Muscle layer of colon (tissue), 2 donors: Measurements from ENCODE around the gene SLC22A23.

Source experiments
- H3K27ac ChIP-seq: one replicate; pipeline ENCODE4 v1.7.0; 2013; ENCODE audit warnings: low read depth, mild to moderate bottlenecking, low read length, moderate library complexity
- H3K27me3 ChIP-seq, 2 donors: one replicate each; pipeline ENCODE4 v1.7.0; 2013; ENCODE audit warnings: low read length in 2 of 2, mild to moderate bottlenecking in 2 of 2; ENCODE audit not compliant: insufficient read depth in 2 of 2, control insufficient read depth in 1 of 2
- H3K36me3 ChIP-seq: one replicate; pipeline ENCODE4 v1.7.0; 2013; ENCODE audit warnings: mild to moderate bottlenecking, low read length; ENCODE audit not compliant: insufficient read depth
- H3K4me1 ChIP-seq: one replicate; pipeline ENCODE4 v1.7.0; 2013; ENCODE audit warnings: mild to moderate bottlenecking, low read length; ENCODE audit not compliant: insufficient read depth
- H3K4me3 ChIP-seq, 2 donors: one replicate each; pipeline ENCODE4 v1.7.0; 2013; ENCODE audit warnings: low read length in 2 of 2, low read depth in 1 of 2, mild to moderate bottlenecking in 1 of 2, moderate library complexity in 1 of 2
- H3K9ac ChIP-seq: one replicate; pipeline ENCODE4 v1.7.0; 2013; ENCODE audit warnings: low read length
- H3K9me3 ChIP-seq: one replicate; pipeline ENCODE4 v1.7.0; 2013; ENCODE audit warnings: mild to moderate bottlenecking, low read length
- donor health status: abdominal sarcoma.
- donor health status: Adenocarcinoma of cecum.

The SLC22A23 gene

DNA sequence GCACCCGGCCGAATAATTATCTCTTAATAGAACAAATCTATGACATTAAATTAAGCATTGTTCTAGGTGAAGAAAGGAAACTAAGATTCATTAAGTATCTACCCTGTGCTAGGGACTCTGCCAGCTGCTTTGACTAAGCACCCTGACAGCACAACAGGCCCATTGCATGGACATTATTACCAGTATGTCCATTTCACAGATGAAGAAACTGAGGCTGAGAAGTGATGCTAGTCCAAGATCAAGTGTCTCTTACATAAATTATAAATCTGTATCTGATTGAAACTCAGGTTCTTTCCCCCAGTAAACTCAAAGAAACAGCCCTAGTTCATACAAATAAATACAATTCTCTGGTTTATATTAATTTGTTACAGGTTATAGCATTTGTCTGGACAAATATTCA lies 31.3 kb downstream of the SLC22A23 start:
- no peaks in the 10 kb centered on the region for H3K9me3 ChIP-seq
- H3K4me1 ChIP-seq, result peaks cover 21% of the 10 kb centered on the region
- H3K4me3 ChIP-seq, result no peak overlapping the region
- H3K9ac ChIP-seq, result no peak overlapping the region
- H3K27ac ChIP-seq, result no peak overlapping the region
- H3K36me3 ChIP-seq, result no peaks in the 10 kb centered on the region
- no peaks in the 10 kb centered on the region for H3K27me3 ChIP-seq

DNA sequence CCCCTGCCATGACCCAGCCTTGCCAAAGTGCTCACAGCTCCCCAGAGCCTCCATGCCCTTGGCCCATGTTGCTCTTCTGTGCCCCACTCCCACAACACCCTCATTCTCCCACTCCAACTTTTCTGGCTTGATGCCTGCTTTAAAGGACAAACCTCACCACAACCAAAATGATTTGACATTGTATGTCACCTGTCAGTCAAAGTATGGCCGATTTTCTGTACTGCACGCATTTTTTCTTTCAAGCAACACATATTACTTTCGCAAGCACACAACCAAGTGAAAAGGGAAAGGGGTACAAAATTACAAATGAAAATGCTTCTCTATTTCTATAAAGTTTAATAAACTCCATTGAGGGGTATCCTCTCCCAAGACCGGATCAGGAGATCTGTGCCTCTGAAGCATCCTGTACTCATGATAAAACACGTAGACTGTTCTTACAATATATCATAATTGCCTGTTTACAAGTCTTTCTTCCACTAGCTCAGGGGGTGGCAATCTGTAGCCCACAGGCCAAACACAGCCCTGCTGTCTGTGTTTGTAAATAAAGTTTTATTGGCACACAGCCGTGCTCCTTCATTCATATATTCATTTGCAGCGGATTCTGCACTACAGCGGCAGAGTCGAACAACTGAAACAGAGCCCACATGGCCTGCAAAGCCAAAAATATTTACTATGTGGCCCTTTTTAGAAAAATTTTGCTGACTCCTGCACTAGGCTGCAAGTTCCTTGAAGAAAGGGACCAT lies 32.5 kb downstream of the SLC22A23 start:
- Histone ChIP-seq H3K4me3 (no peak overlapping the region), H3K9me3 (no peaks in the 10 kb centered on the region), H3K4me1 (peaks cover 21% of the 10 kb centered on the region), H3K36me3 (no peaks in the 10 kb centered on the region), H3K9ac (no peak overlapping the region), H3K27ac (no peak overlapping the region), H3K27me3 (no peaks in the 10 kb centered on the region)

DNA sequence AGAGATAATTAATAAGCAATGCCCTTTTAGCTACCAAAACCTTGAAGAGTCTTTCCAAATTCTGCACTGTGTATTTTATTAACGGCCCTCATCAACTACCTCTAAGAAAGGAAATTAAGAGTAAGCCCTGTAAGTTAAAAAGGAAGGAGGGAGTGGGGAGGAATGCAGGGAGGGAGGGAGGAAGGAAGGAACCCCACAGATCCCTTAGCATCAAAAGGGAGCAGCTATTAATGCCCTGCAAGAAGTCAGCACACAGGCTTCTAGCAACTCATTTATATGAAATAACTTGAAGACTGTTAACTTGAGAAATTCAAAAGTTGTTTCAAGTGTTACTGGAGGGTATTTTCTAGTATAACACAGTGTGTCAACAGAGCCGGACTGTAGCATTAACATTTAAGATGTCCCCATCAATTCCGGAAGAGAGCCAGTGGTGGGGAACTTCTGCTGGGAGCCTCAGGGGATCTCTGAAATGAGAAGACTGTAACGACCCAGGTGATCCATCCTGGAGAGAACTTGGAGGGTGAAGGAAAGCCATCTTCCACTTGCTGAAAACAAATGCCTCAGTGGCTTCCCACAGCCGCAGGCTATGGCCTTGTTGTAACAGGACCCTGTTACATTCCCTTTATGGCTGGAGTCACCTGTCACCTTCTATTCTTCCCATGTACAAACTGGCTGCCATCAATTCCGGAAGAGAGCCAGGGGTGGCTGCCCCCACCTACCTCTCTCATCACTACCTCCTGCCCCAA lies 33.2 kb downstream of the SLC22A23 start:
- no peak overlapping the region for H3K9ac ChIP-seq
- no peak overlapping the region for H3K4me3 ChIP-seq
- H3K9me3 ChIP-seq, result no peaks in the 10 kb centered on the region
- H3K27ac ChIP-seq, result no peak overlapping the region
- peaks cover 21% of the 10 kb centered on the region for H3K4me1 ChIP-seq
- no peaks in the 10 kb centered on the region for H3K27me3 ChIP-seq
- no peaks in the 10 kb centered on the region for H3K36me3 ChIP-seq

DNA sequence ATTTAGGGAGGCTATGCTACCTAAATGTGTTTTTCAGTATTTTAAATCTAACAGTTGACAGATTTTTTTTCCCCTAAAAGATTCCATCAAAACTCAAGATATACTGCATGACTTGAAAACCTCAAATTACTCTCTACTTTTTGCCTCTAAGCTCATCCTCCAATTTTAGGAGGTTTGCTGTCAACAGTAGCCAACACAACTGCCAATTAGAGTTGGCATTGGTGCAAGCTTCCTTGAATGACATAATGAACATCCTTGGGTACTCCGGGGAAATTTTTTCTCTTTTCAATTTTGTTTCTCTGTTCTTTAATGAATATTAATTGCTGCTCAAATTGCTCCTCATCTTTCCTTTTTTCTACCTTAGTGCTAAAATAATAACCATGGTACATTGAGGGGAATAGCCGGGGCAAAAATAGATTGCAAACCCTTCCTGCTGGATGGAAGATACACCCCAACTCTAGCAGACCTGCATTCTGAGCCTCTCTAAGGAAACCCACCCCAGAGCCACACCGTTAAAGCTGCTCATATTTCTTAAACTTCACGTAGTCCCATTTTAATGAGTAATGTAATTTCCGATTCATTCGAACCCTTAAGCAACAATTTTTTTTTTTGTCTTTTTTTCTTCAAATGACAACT lies 34.3 kb downstream of the SLC22A23 start:
- Histone ChIP-seq H3K4me1 (peaks cover 15% of the 10 kb centered on the region), H3K27me3 (no peaks in the 10 kb centered on the region), H3K4me3 (no peak overlapping the region), H3K27ac (no peak overlapping the region), H3K36me3 (no peaks in the 10 kb centered on the region), H3K9ac (no peak overlapping the region), H3K9me3 (no peaks in the 10 kb centered on the region)

DNA sequence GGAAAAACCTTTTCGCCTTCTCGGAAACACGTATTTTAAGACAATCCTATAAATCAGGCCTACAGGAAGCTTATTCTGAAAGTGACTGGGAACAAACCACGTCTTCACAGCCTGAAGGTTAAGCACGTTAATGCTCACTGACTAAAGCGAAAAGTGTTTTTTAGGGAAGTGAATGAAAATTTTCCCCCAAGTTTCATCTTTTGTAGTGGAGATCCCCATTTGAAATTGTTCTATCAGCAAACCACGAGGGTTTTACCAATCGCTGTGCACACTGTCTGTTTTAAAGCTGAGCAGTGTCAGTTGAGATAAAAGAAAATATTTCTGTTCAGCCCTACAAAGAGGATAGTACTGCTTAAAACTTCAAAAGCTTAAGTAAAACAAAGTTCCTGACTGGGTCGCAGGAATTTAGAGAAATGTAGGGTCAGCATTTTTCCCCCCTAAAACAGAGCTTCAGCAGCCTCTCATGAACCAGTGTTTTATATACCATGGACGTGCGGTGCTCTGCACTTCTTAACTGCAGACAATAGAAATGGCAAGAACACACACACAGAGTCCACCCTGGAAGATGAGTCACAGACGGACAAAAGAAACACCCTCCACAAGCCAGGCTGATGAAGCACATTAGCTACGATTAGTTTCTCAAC lies 34.9 kb downstream of the SLC22A23 start:
- no peaks in the 10 kb centered on the region for H3K9me3 ChIP-seq
- peaks cover 11% of the 10 kb centered on the region for H3K4me1 ChIP-seq
- H3K9ac ChIP-seq, result no peak overlapping the region
- no peaks in the 10 kb centered on the region for H3K27me3 ChIP-seq
- H3K27ac ChIP-seq, result no peak overlapping the region
- no peaks in the 10 kb centered on the region for H3K36me3 ChIP-seq
- no peak overlapping the region for H3K4me3 ChIP-seq

DNA sequence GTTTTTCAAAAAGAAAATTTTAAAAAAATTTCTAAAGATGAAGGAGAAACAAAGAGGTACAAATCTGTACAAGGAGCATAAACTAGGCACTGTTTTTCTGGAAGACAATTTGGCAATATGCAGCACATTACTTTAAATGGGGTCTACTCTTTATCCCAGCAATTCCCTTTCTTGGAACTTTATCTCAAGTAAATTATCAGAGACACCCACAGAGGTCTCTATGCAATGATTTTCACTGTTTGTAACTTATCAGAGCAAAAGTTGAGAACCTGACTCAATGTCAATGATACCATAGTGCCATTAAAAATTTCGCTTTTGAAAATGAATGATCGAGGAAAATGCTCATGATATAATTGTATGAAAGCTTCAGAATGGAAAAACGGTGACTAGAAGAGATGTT lies 35.7 kb downstream of the SLC22A23 start:
- H3K9ac ChIP-seq, result no peak overlapping the region
- no peak overlapping the region for H3K4me3 ChIP-seq
- no peaks in the 10 kb centered on the region for H3K27me3 ChIP-seq
- H3K4me1 ChIP-seq, result peaks cover 11% of the 10 kb centered on the region
- H3K27ac ChIP-seq, result no peak overlapping the region
- H3K9me3 ChIP-seq, result no peaks in the 10 kb centered on the region
- no peaks in the 10 kb centered on the region for H3K36me3 ChIP-seq

DNA sequence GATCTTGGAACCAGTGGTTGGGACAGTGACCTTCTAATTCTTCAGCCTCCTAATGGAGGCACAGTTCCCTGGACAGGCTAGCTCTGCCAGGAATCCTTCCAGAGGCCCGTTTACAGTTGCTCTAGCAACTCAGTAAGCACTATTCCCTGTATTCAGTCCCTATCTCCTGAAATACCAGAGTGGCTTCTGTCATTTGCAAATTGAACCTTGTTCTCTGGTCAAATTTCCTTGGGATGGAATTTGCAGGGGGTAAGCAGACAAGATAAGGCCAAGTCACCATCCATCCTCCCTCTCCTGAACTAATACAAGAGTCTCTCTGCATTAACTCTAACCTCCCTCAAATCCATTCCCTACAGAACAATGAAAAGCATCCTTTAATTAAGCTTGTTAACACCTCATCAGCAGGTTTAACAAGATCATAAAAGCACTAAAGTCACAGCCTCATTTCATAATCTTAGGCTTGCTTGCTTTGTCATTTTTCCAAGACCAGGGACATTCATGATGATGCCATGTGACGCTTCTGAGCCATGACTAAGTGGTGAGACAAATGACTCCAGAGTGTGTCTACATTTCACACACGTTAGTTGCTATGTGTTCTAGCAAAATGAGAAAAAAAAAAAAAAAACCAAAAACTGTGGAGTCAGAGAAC lies 37.1 kb downstream of the SLC22A23 start:
- Histone ChIP-seq H3K27ac (no peak overlapping the region), H3K4me1 (peaks cover 11% of the 10 kb centered on the region)

DNA sequence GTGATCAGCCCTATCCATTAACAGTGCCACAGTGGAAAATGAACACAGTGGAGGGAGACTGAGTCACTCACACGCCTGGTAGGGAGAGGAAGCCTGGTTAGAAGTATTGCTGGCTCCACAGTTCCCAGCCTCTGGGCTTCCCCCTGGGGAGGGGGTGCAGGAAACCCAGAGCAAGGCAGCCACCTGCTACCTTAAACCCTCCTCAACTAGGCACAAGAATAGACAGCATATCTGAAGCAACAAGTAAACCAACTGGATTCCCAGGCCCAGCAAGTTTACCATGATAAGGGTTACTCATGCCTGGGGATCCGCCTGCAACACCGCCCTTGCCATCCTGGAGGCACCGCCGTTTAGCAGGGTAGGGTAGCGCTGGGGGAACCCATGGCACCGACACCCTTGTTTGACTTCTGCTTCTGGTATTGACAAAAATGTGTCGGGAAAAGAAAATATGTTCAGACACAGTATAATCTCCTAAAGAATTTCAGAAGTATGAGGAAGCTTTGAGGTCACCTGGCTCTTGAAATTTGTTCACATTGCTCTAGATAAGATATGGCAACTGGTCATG lies 38.3 kb downstream of the SLC22A23 start:
- H3K9me3 ChIP-seq, result no peaks in the 10 kb centered on the region
- no peak overlapping the region for H3K4me3 ChIP-seq
- no peak overlapping the region for H3K9ac ChIP-seq
- peaks cover 11% of the 10 kb centered on the region for H3K4me1 ChIP-seq
- no peaks in the 10 kb centered on the region for H3K27me3 ChIP-seq
- no peaks in the 10 kb centered on the region for H3K36me3 ChIP-seq
- no peak overlapping the region for H3K27ac ChIP-seq

More for the DNA sequence above, 37.1 kb downstream of the SLC22A23 start:
- Histone ChIP-seq H3K4me3 (no peak overlapping the region), H3K36me3 (no peaks in the 10 kb centered on the region), H3K27me3 (no peaks in the 10 kb centered on the region), H3K9me3 (no peaks in the 10 kb centered on the region), H3K9ac (no peak overlapping the region)

DNA sequence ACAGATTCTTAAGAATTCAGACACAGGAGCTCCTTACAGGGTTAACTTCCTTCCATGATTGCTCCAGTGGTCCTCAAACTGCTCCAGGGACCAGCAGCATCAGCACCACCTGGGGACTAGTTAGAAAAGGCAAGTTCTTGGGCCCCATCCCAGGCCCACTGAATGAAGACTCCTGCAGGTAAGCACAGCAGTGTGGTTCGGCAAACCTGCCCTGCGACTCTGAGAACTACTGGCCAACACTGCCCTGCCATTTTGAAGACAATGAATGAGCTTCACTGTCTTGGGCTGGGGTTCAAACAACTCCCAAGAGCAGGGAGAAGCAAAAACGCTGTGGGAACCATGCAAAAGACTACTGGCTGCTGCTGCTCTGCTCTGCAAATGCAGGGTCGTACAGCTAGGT lies 39.4 kb downstream of the SLC22A23 start:
- peaks cover 8% of the 10 kb centered on the region for H3K4me1 ChIP-seq
- no peaks in the 10 kb centered on the region for H3K27me3 ChIP-seq
- H3K9me3 ChIP-seq, result no peaks in the 10 kb centered on the region
- H3K4me3 ChIP-seq, result no peak overlapping the region
- no peak overlapping the region for H3K27ac ChIP-seq
- no peak overlapping the region for H3K9ac ChIP-seq
- H3K36me3 ChIP-seq, result no peaks in the 10 kb centered on the region

DNA sequence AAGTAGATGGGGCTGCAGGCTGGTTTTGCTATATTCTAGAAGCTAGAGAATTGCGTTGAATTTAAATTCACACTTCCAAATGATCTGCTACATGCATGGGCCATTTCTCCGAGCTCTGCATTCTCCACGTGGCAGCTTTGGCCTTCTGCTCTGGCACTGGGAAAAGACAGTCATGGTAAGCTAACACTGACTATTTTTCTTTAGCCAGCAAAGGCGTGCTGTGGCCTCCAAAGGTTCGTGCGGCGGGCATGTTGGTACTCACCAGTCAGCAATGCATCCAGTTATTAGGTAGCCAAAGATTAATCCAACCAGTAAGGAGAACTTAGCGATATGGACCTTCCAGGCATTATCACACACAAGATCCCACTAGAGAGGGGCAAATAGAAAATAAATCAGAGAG lies 41.4 kb downstream of the SLC22A23 start:
- Histone ChIP-seq H3K9me3 (no peaks in the 10 kb centered on the region), H3K36me3 (no peaks in the 10 kb centered on the region), H3K27ac (no peak overlapping the region), H3K4me1 (no peaks in the 10 kb centered on the region), H3K4me3 (no peak overlapping the region), H3K9ac (no peak overlapping the region), H3K27me3 (no peaks in the 10 kb centered on the region)

DNA sequence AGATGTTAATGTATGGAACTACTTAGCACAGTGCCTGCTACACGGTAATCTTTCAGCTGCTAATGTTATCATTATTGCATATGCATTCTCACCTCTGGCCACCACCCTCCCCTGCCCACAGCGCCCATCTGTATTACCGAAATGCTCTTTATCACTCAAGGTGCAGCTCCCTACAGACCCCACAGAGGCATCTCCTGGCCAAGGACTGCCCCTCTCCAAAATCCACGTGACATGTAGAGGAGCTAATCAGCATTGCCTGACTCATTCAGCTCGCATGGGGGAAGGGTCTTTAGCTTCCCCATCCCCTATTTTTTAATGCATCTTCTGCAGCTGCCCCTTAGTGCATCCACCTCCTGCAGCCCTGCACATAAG lies 41.8 kb downstream of the SLC22A23 start:
- H3K27ac ChIP-seq, result no peak overlapping the region

More for the DNA sequence above, 41.8 kb downstream of the SLC22A23 start:
- no peak overlapping the region for H3K4me3 ChIP-seq
- no peaks in the 10 kb centered on the region for H3K9me3 ChIP-seq
- no peaks in the 10 kb centered on the region for H3K36me3 ChIP-seq
- H3K27me3 ChIP-seq, result no peaks in the 10 kb centered on the region
- no peak overlapping the region for H3K9ac ChIP-seq
- H3K4me1 ChIP-seq, result no peaks in the 10 kb centered on the region
